NCI-H2171 treated with DMSO at 0.1 percent for 48 hours (cell line): ENCODE measurements around the gene COL4A6.
"Not testable (repeated sequence)": the region's sequence is repeated elsewhere in the genome, so short reads cannot be mapped to it uniquely, and the experiment has no call there.

Experiments used
- DNase-seq: peaks from one replicate; lab custom pipeline; 2025; lab: John Stamatoyannopoulos, UW

COL4A6 gene

DNA sequence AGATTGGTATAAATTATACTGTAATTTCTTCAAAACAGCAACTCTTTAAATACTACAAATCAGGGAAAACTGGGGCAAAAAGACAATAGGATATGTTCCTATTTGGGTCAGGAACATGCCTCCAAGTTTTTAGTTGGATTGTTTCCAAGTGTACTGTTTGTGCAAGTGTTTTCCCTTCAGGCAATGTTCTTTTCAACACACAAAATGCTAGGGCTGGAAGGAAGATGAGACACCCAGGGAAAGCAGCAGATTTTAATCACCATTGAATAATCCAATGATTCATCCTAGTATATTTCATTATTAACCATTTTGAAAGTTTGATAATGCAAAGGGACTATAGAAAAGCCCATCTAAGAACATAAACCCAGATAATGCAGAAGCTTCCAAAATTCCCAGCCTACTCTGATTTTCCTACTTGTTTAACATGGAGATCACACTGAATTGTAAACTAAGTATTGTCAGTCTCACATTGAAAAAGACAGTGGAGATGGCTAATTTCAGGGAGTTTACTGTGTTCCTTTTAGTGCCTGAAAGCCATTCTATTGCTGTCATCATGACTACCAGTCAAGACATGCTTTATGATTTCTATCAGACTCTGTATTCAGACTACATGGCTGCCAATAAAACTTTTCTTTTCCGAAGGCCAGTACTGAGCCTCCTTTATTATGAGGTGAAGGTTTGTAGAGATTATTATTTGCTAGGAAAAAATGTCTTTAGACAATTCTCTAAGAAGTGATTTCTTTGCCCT, 38.6 kb downstream of the COL4A6 start:
- DNase-seq: no peak

DNA sequence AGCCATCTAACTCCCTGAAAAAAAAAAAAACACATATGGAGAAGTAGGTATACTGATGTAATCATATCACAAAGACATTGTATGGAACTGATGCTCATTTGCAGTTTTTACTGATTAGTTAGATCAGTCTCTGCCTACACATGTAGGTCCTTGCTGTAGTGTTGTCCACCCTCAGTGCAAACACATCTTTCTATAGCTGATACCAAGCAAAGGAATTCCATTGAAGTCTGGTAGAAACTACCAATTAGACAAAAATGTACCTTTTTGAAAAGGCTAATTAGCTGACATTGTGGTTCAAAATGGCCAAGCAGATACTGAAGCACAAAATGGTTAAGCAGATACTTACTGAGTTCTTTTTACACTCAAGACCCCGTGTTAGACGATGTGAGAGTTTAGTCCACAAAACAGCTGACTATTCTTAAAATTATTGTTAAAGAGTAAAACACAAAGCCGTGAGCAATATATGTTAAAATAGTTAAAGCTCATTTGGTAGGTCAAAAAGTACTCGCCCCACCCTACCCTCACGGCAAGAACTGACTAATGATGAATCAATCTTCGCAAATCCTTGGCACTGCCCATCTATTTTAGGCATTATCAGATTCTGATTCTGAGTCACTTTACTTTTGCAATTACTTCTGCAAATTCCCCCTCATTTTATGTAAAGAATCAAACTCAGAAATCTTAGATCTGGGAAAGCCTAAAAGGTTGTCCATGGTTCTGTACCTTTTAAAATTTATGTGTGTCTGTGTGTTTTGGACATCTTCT, 40.4 kb downstream of the COL4A6 start:
- DNase-seq: no peak

DNA sequence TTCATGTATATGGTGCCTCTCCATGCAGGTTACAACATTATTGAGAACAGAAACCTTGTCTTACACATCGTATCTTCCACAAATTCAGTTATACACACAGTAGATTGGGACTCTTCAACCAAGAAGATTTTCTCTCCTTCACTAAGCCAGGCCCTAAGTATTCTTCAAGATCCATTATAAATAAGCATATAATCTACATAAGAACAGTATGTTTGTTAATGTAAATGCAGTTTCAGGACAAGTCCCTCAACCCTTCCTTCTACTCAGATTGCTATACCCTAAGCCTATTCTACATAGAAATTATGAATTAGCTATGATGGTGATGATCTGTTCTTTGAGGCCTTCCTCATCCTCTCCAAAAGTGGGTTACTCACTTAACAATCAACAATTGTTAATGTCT, 41.2 kb downstream of the COL4A6 start:
- DNase-seq: no peak

DNA sequence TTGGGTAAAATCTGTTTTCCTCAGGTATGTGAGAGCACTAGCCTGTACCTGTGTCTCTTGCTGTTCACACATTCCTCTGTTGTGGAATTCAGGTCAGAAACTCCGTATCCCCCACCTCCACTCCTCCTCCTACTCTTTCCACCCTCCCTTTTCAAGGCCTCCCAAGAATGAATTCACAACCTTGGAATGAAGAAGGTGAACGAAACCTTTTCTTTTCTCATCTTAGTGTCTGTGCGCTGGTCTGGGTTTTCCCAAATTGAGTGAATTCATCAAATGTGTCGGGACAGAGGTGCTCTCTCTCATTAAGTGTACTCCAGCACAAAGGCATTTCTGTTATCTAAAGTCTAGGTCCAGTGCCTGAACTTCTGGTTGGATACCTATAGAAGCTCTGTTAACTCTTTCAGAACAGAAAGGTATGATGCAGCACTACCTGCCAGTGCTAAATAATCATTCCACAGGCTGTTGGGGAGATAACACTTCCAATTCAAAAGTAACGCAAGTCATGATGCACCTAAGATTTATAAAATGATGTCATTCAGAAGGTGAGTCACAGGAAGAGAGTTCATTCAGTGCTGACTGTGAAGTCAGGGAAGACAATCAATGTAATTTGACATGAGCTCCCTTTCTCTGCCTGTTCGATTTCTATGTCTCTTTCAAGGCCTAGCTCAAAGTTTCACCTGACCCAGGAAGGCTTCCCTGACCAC, 41.9 kb downstream of the COL4A6 start:
- DNase-seq: no peak

DNA sequence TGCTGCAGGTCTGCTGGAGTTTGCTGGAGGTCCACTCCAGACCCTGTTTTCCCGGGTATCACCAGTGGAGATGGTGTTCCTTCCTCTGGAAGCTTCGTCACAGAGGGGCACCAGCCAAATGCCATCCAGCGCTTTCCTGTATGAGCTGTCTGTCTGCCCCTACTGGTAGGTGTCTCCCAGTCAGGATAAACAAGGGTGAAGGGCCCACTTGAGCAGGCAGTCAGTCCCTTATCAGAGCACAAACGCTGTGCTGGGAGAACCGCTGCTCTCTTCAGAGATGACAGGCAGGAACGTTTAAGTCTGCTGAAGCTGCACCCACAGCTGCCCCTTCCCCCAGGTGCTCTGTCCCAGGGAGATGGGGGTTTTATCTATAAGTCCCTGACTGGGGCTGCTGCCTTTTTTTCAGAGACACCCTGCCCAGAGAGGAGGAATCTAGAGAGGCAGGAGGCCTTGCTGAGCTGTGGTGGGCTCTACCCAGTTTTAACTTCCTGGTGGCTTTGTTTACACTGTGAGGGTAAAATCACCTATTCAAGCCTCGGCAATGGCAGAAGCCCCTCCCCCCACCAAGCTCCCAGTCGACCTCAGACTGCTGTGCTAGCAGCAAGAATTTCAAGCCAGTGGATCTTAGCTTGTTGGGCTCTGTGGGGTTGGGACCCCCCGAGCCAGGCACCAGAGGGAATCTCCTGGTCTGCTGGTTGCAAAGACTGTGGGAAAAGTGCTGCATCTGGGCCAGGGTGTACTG, 47.1 kb downstream of the COL4A6 start:
- not testable (repeated sequence) for DNase-seq

DNA sequence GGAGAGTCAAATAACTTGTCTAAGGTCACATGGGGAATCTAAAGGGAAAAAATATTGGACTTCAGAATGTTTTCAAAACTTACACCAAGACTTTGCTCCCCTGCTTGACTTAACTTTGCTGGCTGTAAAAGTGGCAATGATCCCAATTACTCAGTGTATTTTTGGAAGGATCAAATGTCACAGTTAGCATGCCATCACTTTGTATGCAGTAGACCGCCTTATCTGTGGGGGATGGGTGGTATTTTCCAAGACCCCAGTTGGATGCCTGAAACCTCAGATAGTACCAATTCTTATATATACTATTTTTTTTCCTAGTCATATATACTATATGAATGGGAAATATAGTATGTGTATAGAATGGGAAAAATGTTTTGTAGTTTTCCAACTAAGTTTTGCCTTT, 53.4 kb downstream of the COL4A6 start:
- DNase-seq: no peak

DNA sequence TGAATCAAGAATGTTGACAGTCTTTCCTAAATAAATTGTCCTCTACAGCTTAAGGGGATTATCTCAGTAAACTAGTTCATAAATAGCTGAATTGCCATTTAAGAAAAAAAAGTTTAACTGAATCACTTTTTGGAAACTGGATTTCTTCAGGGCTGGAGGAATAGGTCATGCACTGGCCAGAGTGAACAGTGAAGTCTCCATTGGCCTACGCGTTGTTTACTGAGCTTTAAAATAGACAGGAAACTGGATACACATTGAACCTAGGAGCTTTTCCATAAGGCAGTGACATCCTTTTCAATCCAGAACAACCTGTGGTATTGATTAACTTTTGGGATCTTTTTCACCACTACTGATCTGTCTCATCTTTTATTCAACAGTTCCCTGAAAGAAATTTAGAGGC, 58.0 kb downstream of the COL4A6 start:
- DNase-seq: no peak

DNA sequence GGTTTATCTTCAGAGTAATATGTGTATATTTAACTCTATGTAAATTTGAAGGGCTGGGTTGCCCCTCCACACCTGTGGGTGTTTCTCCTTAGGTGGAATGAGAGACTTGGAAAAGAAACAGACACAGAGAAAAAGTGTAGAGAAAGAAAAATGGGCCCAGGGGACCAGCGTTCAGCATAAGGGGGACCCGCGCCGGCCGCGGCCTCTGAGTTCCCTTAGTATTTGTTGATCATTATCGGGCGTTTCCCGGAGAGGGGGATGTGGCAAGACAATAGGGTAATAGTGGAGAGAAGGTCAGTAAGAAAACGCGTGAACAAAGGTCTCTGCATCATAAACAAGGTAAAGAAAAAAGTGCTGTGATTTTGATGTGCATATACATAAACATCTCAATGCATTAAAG, 61.4 kb downstream of the COL4A6 start:
- DNase-seq: not testable (repeated sequence)

DNA sequence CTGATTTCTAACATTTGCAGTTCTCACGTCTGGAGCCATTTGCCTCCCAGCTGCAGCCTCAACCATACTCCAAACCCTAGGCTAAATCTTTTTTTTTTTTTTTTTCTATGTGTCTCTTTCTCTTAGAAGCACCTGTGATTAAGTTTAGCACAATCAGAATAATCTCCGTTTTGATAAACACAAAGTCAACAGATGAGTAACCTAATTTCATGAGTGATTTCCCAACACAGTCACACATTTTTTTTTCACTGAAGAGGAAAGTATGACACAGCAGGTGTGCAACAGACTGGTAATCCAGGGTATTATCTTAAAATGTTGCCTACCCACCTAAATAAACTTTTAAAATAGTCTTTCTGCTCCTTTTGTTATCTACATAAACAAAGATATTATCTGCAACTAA, 62.6 kb downstream of the COL4A6 start:
- not testable (repeated sequence) for DNase-seq

DNA sequence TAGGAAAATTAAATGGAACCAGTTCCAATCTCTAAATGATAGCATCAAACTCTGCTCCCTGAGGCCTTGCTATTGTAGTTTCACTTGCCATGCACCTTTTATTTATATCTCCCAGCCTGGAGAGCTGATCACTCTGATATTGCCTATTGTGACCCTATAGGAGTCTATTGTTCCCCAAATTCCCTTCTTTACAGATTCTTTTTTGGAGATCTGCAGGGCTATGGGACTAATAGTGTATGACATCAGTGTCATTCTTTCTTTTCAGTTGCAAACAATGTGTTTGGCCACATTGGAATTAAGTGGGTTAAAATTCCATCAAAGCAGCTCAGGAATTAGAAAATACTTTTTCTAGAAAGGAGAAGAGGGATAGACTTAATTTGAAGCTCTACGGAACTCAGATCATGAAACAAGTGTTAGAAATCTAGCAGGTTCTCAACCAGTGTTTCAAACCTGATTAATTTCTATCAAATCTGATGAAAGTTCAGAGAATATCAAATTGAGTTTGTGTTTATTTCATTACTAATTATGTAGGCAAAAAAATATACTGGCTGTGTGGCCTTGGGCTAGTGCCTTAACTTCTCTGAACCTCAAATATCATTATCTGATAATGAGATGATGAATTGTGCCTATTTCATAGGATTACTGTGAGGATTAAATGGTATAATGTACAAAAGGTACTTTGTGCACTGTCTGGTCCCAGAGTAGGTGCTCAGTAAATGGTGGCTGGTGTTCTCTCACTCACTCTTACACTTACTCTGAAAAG, 71.4 kb downstream of the COL4A6 start:
- no peak for DNase-seq

DNA sequence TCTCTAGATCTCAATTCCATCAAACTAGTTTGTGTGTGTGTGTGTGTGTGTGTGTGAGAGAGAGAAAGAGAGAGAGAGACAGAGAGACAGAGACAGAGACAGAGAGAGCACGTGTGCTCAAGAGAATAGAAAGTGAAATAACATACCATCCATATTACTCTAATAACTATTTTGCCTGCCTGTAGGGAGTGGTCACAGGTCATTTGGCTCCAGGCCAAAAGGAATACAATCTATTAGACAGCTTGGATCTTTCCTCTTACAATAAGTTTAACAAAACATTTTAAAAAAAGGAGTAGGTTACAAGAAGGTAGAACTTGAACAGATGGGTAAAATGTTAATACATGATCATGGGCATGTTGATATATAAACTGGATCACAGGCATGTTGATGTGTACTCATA, 76.2 kb downstream of the COL4A6 start:
- DNase-seq: no peak

DNA sequence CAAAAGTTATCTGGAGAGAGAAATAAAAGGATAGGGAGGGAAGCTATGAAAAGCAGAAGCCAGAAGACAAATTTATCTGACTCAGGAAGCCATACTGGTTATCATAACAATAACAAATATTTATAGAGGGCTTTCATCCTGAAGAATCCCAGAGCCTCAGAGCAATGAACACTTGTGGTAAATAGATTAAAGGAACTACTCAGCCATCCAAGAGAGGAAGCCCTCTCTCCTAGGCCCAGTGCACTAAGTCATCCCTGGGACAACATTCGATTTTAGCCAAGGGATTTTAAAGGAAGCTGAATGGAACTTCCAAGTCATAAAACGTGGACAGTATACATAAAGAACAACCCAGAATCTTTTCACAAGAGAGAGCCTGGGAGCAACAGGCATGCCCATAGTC, 76.9 kb downstream of the COL4A6 start:
- no peak for DNase-seq

DNA sequence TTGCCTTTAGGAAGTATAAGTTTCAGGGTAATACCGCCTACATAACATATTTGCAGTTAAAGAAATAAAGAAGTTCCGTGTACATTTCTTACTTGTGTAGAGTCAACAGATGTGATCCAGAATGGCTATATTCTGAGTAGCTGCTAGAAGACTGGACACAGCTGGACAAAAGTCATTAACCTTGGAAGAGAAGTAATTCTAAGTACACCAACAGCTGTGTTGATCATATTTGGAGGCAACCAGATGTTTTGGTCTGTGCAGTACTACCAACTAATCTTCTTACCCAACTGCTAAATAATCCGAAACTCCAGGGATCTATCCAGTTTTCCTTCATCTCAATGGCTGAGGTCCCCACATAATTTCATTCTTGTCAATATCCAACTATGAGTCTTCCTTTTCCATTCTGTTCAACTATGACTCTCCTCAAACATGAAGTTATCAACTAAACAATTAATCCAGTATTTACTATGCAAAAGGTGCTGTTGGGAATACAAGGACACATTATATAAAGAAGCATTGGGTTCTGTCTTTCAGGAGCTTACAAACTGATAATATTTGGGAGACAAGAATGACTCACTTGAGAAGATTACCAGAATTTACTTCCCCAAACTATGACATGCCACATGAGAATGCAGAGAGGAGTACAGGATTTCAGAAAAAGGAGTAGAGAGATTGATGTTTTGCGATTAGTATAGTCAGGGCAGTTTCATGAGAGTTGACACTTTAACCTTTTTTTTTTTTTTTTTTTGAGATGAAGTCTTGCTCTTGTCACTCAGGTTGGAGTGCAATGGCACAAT, 78.2 kb downstream of the COL4A6 start:
- no peak for DNase-seq

DNA sequence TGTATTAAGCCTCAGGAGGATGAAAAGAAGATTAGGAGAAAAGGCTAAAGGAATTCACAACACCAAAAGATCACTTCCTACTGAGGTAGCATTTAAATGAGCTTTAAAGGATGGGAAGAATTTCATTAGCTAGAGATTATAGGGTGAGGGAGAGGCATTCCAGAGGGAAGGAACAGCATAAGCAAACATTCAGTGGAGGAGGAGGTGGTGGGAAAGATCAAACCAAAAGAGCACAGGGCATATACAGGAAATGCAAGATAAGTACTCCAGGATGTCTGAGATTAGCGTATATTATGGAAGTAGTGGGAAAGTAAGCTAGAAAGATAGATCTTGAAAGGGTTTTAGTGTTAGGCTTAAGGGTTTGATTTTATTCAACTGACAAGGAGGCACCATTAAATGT, 84.8 kb downstream of the COL4A6 start:
- DNase-seq: no peak

DNA sequence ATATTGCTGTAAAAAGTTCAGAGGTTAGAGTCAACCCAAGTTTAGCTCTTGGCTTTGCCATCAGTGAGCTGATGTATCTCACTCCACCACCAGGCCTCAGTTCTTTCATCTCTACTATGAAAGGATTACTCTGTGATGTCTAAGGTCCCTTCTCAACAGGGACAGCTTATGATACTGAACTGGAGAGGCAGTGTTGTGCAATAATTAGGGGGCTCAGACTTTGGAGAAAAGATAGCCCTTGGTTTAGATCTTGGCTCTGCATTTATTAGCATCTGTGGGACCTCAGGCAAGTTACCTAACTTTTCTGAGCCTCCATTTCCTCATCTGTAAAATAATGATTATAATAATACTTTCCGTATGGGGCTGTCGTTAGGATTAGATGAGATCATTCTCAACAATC, 89.0 kb downstream of the COL4A6 start:
- DNase-seq: no peak

DNA sequence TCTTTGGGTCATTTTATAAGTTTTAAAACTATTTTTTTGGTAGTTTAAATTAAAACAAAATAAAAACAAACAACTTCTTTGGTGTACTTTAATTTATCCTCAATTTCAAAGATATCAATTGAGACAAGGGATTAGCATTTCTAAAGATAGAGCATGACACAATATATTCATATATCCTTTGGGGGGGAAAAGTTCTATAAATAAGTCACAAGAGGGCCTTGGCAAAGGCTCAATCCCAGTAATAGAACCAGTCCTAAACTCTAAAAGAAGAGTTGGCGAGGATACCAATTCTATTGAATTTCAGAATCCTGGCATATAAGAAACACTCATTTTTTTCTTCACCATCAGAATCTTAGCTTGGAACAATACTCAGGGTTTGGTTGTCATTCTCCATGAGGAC, 89.7 kb downstream of the COL4A6 start:
- no peak for DNase-seq

DNA sequence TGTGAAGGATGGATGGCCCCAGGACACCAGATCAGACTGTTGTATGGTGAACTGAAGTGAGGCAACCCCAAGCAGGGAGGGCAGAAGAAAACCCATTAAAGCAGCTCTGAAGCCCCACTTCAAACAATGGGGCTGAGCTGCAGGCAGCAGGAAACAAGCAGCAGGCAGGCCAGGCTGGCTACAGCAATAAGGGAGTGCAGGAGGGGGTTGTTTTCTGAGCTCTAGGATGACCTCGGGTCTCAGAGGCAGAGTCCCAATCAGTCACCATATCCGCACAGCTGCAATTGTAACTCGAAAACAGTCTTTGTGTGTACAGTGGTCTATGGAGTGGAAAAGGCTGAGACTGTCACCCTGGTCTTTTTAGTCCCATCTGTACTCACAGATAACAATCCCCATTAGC, 90.4 kb downstream of the COL4A6 start:
- no peak for DNase-seq

DNA sequence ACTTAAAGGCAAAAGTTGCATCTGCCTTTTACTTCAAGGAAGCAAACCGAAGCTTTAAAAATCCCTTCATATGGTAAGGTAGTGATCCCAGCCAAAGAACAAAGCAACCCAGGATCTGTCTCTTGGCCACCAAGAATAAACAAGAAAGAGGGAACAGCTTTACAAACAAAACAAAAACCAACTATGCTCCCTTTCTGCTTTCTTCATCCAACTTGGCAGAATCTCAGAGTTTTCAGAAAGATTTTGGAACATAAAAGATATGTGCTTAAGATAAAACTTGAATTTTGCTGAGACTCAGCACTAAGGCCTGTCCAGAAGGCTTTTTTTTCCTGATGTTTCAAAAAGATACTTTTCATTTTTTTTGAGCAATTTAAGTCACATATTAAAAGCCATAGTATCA, 94.0 kb downstream of the COL4A6 start:
- DNase-seq: no peak

DNA sequence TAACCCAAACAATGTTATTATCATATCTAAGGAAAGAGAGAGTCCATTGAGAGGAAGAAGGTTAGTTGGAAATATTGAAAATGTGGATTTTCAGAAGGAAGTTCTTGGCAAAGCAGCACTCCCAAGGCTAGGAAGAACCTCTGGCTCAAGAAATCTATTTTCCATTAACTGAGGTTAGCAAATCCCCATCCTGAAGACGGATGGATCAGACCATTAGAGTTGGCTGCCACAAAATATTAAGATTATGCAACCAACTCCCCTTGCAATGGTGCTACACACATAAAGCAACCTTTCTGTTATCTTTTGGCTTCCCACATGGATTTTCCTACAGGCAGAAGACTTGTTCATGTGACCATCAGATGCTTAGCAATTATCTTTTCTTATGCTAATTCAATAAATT, 96.3 kb downstream of the COL4A6 start:
- no peak for DNase-seq

DNA sequence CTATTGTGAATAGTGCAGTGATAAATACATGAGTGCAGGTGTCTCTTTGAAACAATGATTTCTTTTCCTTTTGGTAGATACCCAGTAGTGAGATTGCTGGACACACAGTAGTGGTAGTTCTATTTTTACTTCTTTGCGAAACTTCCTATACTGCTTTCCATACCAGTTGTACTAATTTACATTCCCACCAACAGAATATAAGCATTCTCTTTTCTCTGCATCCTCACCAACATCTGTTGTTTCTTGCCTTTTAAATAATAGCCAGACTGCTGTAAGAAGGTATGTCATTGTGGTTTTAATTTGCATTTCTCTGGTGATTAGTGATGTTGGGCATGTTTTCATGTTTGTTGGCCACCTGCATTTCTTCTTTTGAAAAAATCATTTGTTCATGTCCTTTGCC, 105.9 kb downstream of the COL4A6 start:
- no peak for DNase-seq
